ENCODE measurements around the gene ZNF189. TPM values are rescaled to one million over a fixed set of nuclear protein-coding genes. Genes with fewer than 3 reads are reported as not detected.

ZNF189 gene
- total and polyA plus RNA-seq, 3 donors from 2014 or later = 24.0 to 42.8 (median 32.6) TPM

DNA sequence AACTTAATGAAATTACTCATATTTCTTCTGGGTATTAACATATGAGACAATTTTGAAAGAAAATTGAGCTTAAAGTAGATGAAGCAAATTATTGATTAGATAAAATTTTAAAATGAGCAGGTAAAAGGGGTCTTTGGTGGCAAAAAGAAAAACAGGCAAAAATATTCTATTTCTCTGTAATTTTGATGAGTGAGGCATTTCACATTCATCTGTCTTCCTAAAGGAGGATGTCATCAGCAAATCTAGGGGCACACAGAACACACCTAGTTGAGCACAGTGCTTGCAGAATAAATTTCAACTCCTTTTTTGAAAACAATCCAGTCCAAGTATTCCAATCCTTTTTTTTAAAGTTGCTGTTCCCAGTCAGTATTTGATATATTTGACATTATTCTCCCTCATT lies 16.2 kb downstream of the ZNF189 start:
- Histone ChIP-seq H3K27ac (no peak overlapping the region), H3K9me3 (no peaks in the 10 kb centered on the region), H3K4me3 (no peak overlapping the region), H3K27me3 (no peaks in the 10 kb centered on the region), H3K36me3 (ENCODE audit: low read depth, missing control alignments) (no peaks in the 10 kb centered on the region), H3K4me1 (no peaks in the 10 kb centered on the region)
- DNase-seq = no peak
- intact Hi-C loops (cut with DNase I; ENCODE audit: low total_unique reads) = no loop called here
- TF ChIP-seq POLR2A (IDR thresholded peaks at IDR 0.05) (no peak), CTCF (IDR thresholded peaks at IDR 0.05) (no peak)

GRCh38 chr9:101415578-101415977 lies 16.9 kb downstream of the ZNF189 start:
- H3K36me3 ChIP-seq (ENCODE audit: low read depth, missing control alignments) = no peaks in the 10 kb centered on the region
- H3K27me3 ChIP-seq = no peaks in the 10 kb centered on the region
- no peak for DNase-seq
- TF ChIP-seq POLR2A (IDR thresholded peaks at IDR 0.05) (no peak), CTCF (IDR thresholded peaks at IDR 0.05) (no peak)
- no peaks in the 10 kb centered on the region for H3K4me1 ChIP-seq
- H3K27ac ChIP-seq = no peak overlapping the region
- intact Hi-C loops (cut with DNase I; ENCODE audit: low total_unique reads) = no loop called here
- no peak overlapping the region for H3K4me3 ChIP-seq
- H3K9me3 ChIP-seq = no peaks in the 10 kb centered on the region

DNA sequence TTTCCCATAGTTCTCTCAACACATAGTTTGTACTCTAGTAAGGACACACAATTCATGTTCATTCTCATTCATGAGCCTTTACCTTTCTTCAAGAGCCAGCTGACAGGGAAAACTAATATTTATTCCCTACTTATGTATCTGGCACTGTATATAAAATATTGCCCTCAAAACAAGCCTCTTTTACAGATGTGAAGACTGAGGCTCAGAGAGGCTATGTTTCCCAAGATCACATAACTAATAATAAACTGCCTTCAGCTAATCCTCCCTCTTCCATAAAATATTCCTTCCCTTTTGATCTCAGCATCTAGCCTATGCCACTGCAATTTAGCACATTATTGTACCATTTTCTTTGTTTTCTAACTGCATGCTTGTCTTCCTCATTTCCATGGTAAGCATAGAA lies 18.7 kb downstream of the ZNF189 start:
- H3K4me1 ChIP-seq = peaks cover 7% of the 10 kb centered on the region
- DNase-seq = no peak
- no peaks in the 10 kb centered on the region for H3K27me3 ChIP-seq
- H3K9me3 ChIP-seq = no peaks in the 10 kb centered on the region
- no peak for TF ChIP-seq CTCF (IDR thresholded peaks at IDR 0.05)
- no peak for TF ChIP-seq POLR2A (IDR thresholded peaks at IDR 0.05)
- intact Hi-C loops (cut with DNase I; ENCODE audit: low total_unique reads) = no loop called here
- no peak overlapping the region for H3K4me3 ChIP-seq
- H3K27ac ChIP-seq = no peak overlapping the region
- H3K36me3 ChIP-seq (ENCODE audit: low read depth, missing control alignments) = no peaks in the 10 kb centered on the region

DNA sequence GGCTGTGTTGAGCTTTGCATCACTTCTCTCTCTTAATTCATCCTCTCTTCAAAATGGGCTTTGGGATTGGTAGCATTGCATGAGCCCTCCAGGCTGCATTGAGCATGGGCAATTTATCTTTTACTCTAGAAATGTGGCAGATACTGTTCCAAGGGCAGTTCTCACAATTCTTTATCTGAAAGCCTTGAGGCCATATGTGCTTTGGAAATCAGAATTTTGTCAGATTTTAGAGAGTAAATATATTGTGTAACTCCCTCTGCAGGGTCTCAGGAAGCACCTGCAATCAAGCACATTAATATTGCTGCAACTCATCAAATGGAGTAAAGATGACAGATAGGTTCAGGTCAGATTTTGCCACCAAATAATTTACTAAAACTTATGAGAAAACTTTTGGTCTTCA lies 19.3 kb downstream of the ZNF189 start:
- Histone ChIP-seq H3K27me3 (no peaks in the 10 kb centered on the region), H3K4me3 (no peak overlapping the region), H3K27ac (no peak overlapping the region), H3K4me1 (peaks cover 7% of the 10 kb centered on the region), H3K9me3 (no peaks in the 10 kb centered on the region), H3K36me3 (ENCODE audit: low read depth, missing control alignments) (no peaks in the 10 kb centered on the region)
- no peak for DNase-seq
- intact Hi-C loops (cut with DNase I; ENCODE audit: low total_unique reads) = no loop called here
- TF ChIP-seq POLR2A (IDR thresholded peaks at IDR 0.05) = no peak
- no peak for TF ChIP-seq CTCF (IDR thresholded peaks at IDR 0.05)

DNA sequence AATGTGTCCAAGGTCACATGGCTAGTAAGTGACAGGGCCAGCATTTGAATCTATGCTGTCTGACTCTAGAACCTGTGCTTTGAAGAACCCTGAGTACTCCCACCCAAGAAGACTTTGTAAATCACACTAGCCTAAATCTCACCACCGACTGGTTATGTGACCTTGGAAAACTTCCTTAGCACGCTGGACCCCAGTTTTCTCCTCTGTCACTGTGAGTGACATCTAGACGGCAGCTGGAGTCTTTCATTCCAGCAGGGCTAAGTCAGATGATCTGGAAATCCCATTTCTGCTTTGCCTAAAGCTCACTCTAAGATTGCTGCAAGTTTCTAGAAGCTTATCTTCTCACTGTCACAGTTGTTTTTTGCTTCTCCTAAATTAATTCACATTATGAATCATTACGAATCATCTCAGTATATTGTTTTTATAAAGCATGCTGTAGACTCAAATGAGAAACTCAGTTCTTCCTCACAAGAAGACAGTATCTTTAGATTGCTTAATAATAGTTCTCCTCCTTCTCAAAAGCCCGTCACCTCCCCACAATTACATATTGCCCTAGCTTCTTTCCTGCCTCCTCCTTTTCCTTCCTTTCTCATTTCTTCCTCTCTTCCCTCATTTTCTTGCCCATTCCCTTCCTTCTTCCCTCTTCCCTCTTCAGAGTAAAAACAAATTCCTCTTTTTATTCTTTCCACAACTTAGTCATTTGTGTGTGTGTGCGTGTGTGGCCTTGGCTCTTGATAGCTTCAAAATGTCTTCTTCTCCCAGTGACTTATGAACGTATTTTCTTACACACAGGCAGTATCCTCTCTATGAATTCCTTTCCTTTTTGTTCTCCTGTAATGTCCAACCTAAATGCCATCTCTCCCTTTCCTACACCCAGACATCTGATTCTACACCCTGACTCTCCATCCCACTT lies 20.1 kb downstream of the ZNF189 start:
- H3K27me3 ChIP-seq = no peaks in the 10 kb centered on the region
- DNase-seq = no peak
- H3K9me3 ChIP-seq = no peaks in the 10 kb centered on the region
- TF ChIP-seq CTCF (IDR thresholded peaks at IDR 0.05) (no peak), POLR2A (IDR thresholded peaks at IDR 0.05) (no peak)
- intact Hi-C loops (cut with DNase I; ENCODE audit: low total_unique reads) = no loop called here
- H3K4me1 ChIP-seq = peaks cover 7% of the 10 kb centered on the region
- WGBS, 2 donors = 66 to 69% methylated on average over 7 of the region's 7 CpGs
- no peaks in the 10 kb centered on the region for H3K36me3 ChIP-seq (ENCODE audit: low read depth, missing control alignments)
- H3K27ac ChIP-seq = no peak overlapping the region
- no peak overlapping the region for H3K4me3 ChIP-seq
